Measurements from ENCODE around the gene DMTF1. TPM values are rescaled to one million over a fixed set of nuclear protein-coding genes. Genes with fewer than 3 reads are reported as not detected.

The DMTF1 gene
- total RNA-seq, 1 experiment from 2014 or later: 179 TPM

GRCh38 chr7:87137271-87137670 is 15.0 kb upstream of the DMTF1 start:
- 0 out of 2 replicates have a peak, but pooled peaks cover 2% of the 10 kb centered on the region for H3K27me3 ChIP-seq (ENCODE audit: low read length)

GRCh38 chr7:87139514-87139913 is 12.7 kb upstream of the DMTF1 start:
- DNase-seq: no peak
- Histone ChIP-seq H3K9ac (ENCODE audit: low read length) (no peak overlapping the region), H3K4me2 (ENCODE audit: low read depth, low read length, poor library complexity, severe bottlenecking) (no peak overlapping the region)

More at GRCh38 chr7:87137271-87137670, 15.0 kb upstream of the DMTF1 start:
- no peaks in the 10 kb centered on the region for H3K9me2 ChIP-seq (replicated peaks; ENCODE audit: insufficient read depth, low read length)
- H3K4me3 ChIP-seq (ENCODE audit: low read length): no peak overlapping the region
- no peak overlapping the region for H3K27ac ChIP-seq (ENCODE audit: low read length)
- H3K9ac ChIP-seq (ENCODE audit: low read length): no peak overlapping the region
- no peak overlapping the region for H2AFZ ChIP-seq (ENCODE audit: low read length)
- no peaks in the 10 kb centered on the region; the same call in 1 of the 2 replicates for H3K4me1 ChIP-seq (ENCODE audit: low read length)
- no peaks in the 10 kb centered on the region for H3K36me3 ChIP-seq (ENCODE audit: insufficient read depth, low read length)
- H3K9me3 ChIP-seq (ENCODE audit: low read length): no peaks in the 10 kb centered on the region
- DNase-seq: no peak
- H3K79me2 ChIP-seq (ENCODE audit: low read length): no peaks in the 10 kb centered on the region
- H3K4me2 ChIP-seq (ENCODE audit: low read depth, low read length, poor library complexity, severe bottlenecking): no peak overlapping the region
- no peaks in the 10 kb centered on the region for H4K20me1 ChIP-seq (ENCODE audit: insufficient read depth, low read depth, low read length)

GRCh38 chr7:87140271-87140748 is 11.9 kb upstream of the DMTF1 start:
- Histone ChIP-seq H4K20me1 (ENCODE audit: insufficient read depth, low read depth, low read length) (no peaks in the 10 kb centered on the region), H3K4me2 (ENCODE audit: low read depth, low read length, poor library complexity, severe bottlenecking) (no peak overlapping the region), H3K9me3 (ENCODE audit: low read length) (no peaks in the 10 kb centered on the region), H3K36me3 (ENCODE audit: insufficient read depth, low read length) (no peaks in the 10 kb centered on the region), H3K9me2 (replicated peaks; ENCODE audit: insufficient read depth, low read length) (no peaks in the 10 kb centered on the region), H3K4me1 (ENCODE audit: low read length) (peaks cover 11% of the 10 kb centered on the region), H3K4me3 (ENCODE audit: low read length) (no peak overlapping the region), H3K79me2 (ENCODE audit: low read length) (no peaks in the 10 kb centered on the region), H3K9ac (ENCODE audit: low read length) (no peak overlapping the region), H3K27me3 (ENCODE audit: low read length) (0 out of 2 replicates have a peak, but pooled peaks cover 2% of the 10 kb centered on the region), H3K27ac (ENCODE audit: low read length) (no peak overlapping the region), H2AFZ (ENCODE audit: low read length) (no peak overlapping the region)
- no peak for DNase-seq

More at GRCh38 chr7:87139514-87139913, 12.7 kb upstream of the DMTF1 start:
- H2AFZ ChIP-seq (ENCODE audit: low read length): no peak overlapping the region
- peaks cover 8% of the 10 kb centered on the region for H3K4me1 ChIP-seq (ENCODE audit: low read length)
- no peaks in the 10 kb centered on the region for H3K36me3 ChIP-seq (ENCODE audit: insufficient read depth, low read length)
- H3K9me2 ChIP-seq (replicated peaks; ENCODE audit: insufficient read depth, low read length): no peaks in the 10 kb centered on the region
- no peak overlapping the region for H3K4me3 ChIP-seq (ENCODE audit: low read length)
- no peaks in the 10 kb centered on the region for H3K9me3 ChIP-seq (ENCODE audit: low read length)
- no peaks in the 10 kb centered on the region for H3K79me2 ChIP-seq (ENCODE audit: low read length)
- no peak overlapping the region for H3K27ac ChIP-seq (ENCODE audit: low read length)
- H4K20me1 ChIP-seq (ENCODE audit: insufficient read depth, low read depth, low read length): no peaks in the 10 kb centered on the region
- 0 out of 2 replicates have a peak, but pooled peaks cover 2% of the 10 kb centered on the region for H3K27me3 ChIP-seq (ENCODE audit: low read length)

- Histone ChIP-seq H2AFZ (ENCODE audit: low read length) (no peak overlapping the region), H3K36me3 (ENCODE audit: insufficient read depth, low read length) (no peaks in the 10 kb centered on the region), H3K9me2 (replicated peaks; ENCODE audit: insufficient read depth, low read length) (no peaks in the 10 kb centered on the region), H3K9me3 (ENCODE audit: low read length) (no peaks in the 10 kb centered on the region), H3K4me1 (ENCODE audit: low read length) (peaks cover 11% of the 10 kb centered on the region), H3K27me3 (ENCODE audit: low read length) (0 out of 2 replicates have a peak, but pooled peaks cover 2% of the 10 kb centered on the region), H3K27ac (ENCODE audit: low read length) (no peak overlapping the region), H3K9ac (ENCODE audit: low read length) (no peak overlapping the region), H3K79me2 (ENCODE audit: low read length) (no peaks in the 10 kb centered on the region), H3K4me3 (ENCODE audit: low read length) (no peak overlapping the region), H3K4me2 (ENCODE audit: low read depth, low read length, poor library complexity, severe bottlenecking) (peak overlapping the region; percentile 16), H4K20me1 (ENCODE audit: insufficient read depth, low read depth, low read length) (no peaks in the 10 kb centered on the region)
- DNase-seq: no peak
These were observed 8.0 kb upstream of the DMTF1 start for GRCh38 chr7:87144173-87144657.

GRCh38 chr7:87146740-87147386 is 5.4 kb upstream of the DMTF1 start:
- Histone ChIP-seq H3K9me3 (ENCODE audit: low read length) (no peaks in the 10 kb centered on the region), H3K4me3 (ENCODE audit: low read length) (no peak overlapping the region), H3K27ac (ENCODE audit: low read length) (no peak overlapping the region), H3K36me3 (ENCODE audit: insufficient read depth, low read length) (no peaks in the 10 kb centered on the region), H3K79me2 (ENCODE audit: low read length) (no peaks in the 10 kb centered on the region), H3K9ac (ENCODE audit: low read length) (no peak overlapping the region), H3K4me2 (ENCODE audit: low read depth, low read length, poor library complexity, severe bottlenecking) (no peak overlapping the region), H3K9me2 (replicated peaks; ENCODE audit: insufficient read depth, low read length) (no peaks in the 10 kb centered on the region), H2AFZ (ENCODE audit: low read length) (no peak overlapping the region), H4K20me1 (ENCODE audit: insufficient read depth, low read depth, low read length) (no peaks in the 10 kb centered on the region), H3K27me3 (ENCODE audit: low read length) (no peaks in the 10 kb centered on the region), H3K4me1 (ENCODE audit: low read length) (peaks cover 19% of the 10 kb centered on the region)
- DNase-seq: no peak

GRCh38 chr7:87147500-87147899 is 4.8 kb upstream of the DMTF1 start:
- Histone ChIP-seq H3K27ac (ENCODE audit: low read length) (no peak overlapping the region), H3K4me3 (ENCODE audit: low read length) (no peak overlapping the region), H3K4me2 (ENCODE audit: low read depth, low read length, poor library complexity, severe bottlenecking) (no peak overlapping the region), H3K79me2 (ENCODE audit: low read length) (peaks cover 2% of the 10 kb centered on the region), H3K9ac (ENCODE audit: low read length) (no peak overlapping the region), H3K4me1 (ENCODE audit: low read length) (peaks cover 19% of the 10 kb centered on the region), H3K9me2 (replicated peaks; ENCODE audit: insufficient read depth, low read length) (no peaks in the 10 kb centered on the region), H2AFZ (ENCODE audit: low read length) (no peak overlapping the region), H3K27me3 (ENCODE audit: low read length) (no peaks in the 10 kb centered on the region), H3K9me3 (ENCODE audit: low read length) (no peaks in the 10 kb centered on the region), H3K36me3 (ENCODE audit: insufficient read depth, low read length) (no peaks in the 10 kb centered on the region), H4K20me1 (ENCODE audit: insufficient read depth, low read depth, low read length) (no peaks in the 10 kb centered on the region)
- DNase-seq: no peak

- Histone ChIP-seq H3K27ac (ENCODE audit: low read length) (no peak overlapping the region), H3K9me2 (replicated peaks; ENCODE audit: insufficient read depth, low read length) (no peaks in the 10 kb centered on the region), H3K9me3 (ENCODE audit: low read length) (no peaks in the 10 kb centered on the region), H4K20me1 (ENCODE audit: insufficient read depth, low read depth, low read length) (peaks cover 5% of the 10 kb centered on the region; the same call in 1 of the 2 replicates), H3K4me1 (ENCODE audit: low read length) (peaks cover 19% of the 10 kb centered on the region), H2AFZ (ENCODE audit: low read length) (no peak overlapping the region), H3K79me2 (ENCODE audit: low read length) (peaks cover 12% of the 10 kb centered on the region), H3K9ac (ENCODE audit: low read length) (no peak overlapping the region), H3K4me2 (ENCODE audit: low read depth, low read length, poor library complexity, severe bottlenecking) (no peak overlapping the region), H3K36me3 (ENCODE audit: insufficient read depth, low read length) (no peaks in the 10 kb centered on the region), H3K27me3 (ENCODE audit: low read length) (no peaks in the 10 kb centered on the region), H3K4me3 (ENCODE audit: low read length) (no peak overlapping the region)
- no peak for DNase-seq
These were observed 3.8 kb upstream of the DMTF1 start for GRCh38 chr7:87148332-87148955.

GRCh38 chr7:87151002-87151728 is 1.1 kb upstream of the DMTF1 start:
- H3K79me2 ChIP-seq (ENCODE audit: low read length): peaks cover 39% of the 10 kb centered on the region
- no peaks in the 10 kb centered on the region for H3K9me2 ChIP-seq (replicated peaks; ENCODE audit: insufficient read depth, low read length)
- peak overlapping the region; percentile 58; the same call in 1 of the 2 replicates for H3K27ac ChIP-seq (ENCODE audit: low read length)
- H3K9me3 ChIP-seq (ENCODE audit: low read length): no peaks in the 10 kb centered on the region
- H3K27me3 ChIP-seq (ENCODE audit: low read length): no peaks in the 10 kb centered on the region
- H4K20me1 ChIP-seq (ENCODE audit: insufficient read depth, low read depth, low read length): peaks cover 26% of the 10 kb centered on the region; the same call in 1 of the 2 replicates
- no peak for DNase-seq
- H2AFZ ChIP-seq (ENCODE audit: low read length): peak overlapping the region; percentile 92
- H3K4me3 ChIP-seq (ENCODE audit: low read length): peak overlapping the region; percentile 89
- H3K4me1 ChIP-seq (ENCODE audit: low read length): peaks cover 33% of the 10 kb centered on the region
- H3K4me2 ChIP-seq (ENCODE audit: low read depth, low read length, poor library complexity, severe bottlenecking): peak overlapping the region; percentile 87
- H3K9ac ChIP-seq (ENCODE audit: low read length): peak overlapping the region; percentile 81
- peaks cover 8% of the 10 kb centered on the region; the same call in 1 of the 2 replicates for H3K36me3 ChIP-seq (ENCODE audit: insufficient read depth, low read length)
